Endodermal cell (in vitro differentiated cells): ENCODE results near the gene EVA1B. TPM values are rescaled to one million over a fixed set of nuclear protein-coding genes. Genes with fewer than 3 reads are reported as not detected.

Source experiments
- DNase-seq: peaks from one replicate; pipeline ENCODE4 v3.0.0-alpha.2; 2017
- H3K27ac ChIP-seq: 2 replicates; pipeline ENCODE4 v1.5.1; 2013; ENCODE audit warnings: mild to moderate bottlenecking, low read depth, low read length, moderate library complexity
- H3K27me3 ChIP-seq: 2 replicates; pipeline ENCODE4 v1.6.1; 2013; ENCODE audit warnings: mild to moderate bottlenecking, low read length, moderate library complexity; ENCODE audit not compliant: insufficient read depth, control insufficient read depth, poor library complexity, severe bottlenecking
- H3K36me3 ChIP-seq: 2 replicates; pipeline ENCODE4 v1.7.0; 2013; ENCODE audit warnings: mild to moderate bottlenecking, low read length, moderate library complexity; ENCODE audit not compliant: control insufficient read depth, insufficient read depth
- H3K4me1 ChIP-seq: one replicate; pipeline ENCODE4 v1.7.0; 2013; ENCODE audit warnings: low read length; ENCODE audit not compliant: control insufficient read depth, insufficient read depth
- H3K4me3 ChIP-seq: 2 replicates; pipeline ENCODE4 v1.5.1; 2013; ENCODE audit warnings: mild to moderate bottlenecking, low read length, moderate library complexity
- H3K9ac ChIP-seq: 2 replicates; pipeline ENCODE4 v1.6.1; 2013; ENCODE audit warnings: mild to moderate bottlenecking, low read length, moderate library complexity; ENCODE audit not compliant: poor library complexity, severe bottlenecking; ENCODE audit errors: extremely low read depth
- H3K9me3 ChIP-seq: 2 replicates; pipeline ENCODE4 v1.6.1; 2013; ENCODE audit warnings: mild to moderate bottlenecking, low read length, moderate library complexity; ENCODE audit not compliant: control insufficient read depth
- H3K27ac Mint-ChIP-seq: 2 replicates; pipeline ENCODE4 v1.8.0; 2020; ENCODE audit warnings: mixed read lengths
- H3K27me3 Mint-ChIP-seq: 2 replicates; pipeline ENCODE4 v1.8.0; 2021; ENCODE audit warnings: mild to moderate bottlenecking, mixed read lengths; ENCODE audit not compliant: insufficient read depth
- H3K36me3 Mint-ChIP-seq: 2 replicates; pipeline ENCODE4 v1.8.0; 2020; ENCODE audit warnings: low read depth, mixed read lengths
- H3K4me1 Mint-ChIP-seq: 2 replicates; pipeline ENCODE4 v1.8.0; 2020; ENCODE audit warnings: mixed read lengths
- H3K4me3 Mint-ChIP-seq: 2 replicates; pipeline ENCODE4 v1.8.0; 2020; ENCODE audit warnings: mild to moderate bottlenecking, moderate library complexity, mixed read lengths
- H3K9me3 Mint-ChIP-seq: 2 replicates; pipeline ENCODE4 v1.8.0; 2020; ENCODE audit warnings: mild to moderate bottlenecking, mixed read lengths
- WGBS, 2 experiments: methylation state at CpG; one replicate each; pipeline versions ENCODE4 v1.1.5 to v1.1.7; 2013; ENCODE audit warnings: missing lambda C conversion rate in 2 of 2, mixed read lengths in 1 of 2; ENCODE audit not compliant: insufficient coverage in 1 of 2, insufficient read length in 1 of 2; 5-methylcytosine and 5-hydroxymethylcytosine counted together
- total RNA-seq, 2 donors: library from RNA; stranded (reverse); fragmentation: NEBNext Ultra II Directional in 1 of 2; extraction: Animal tissue kit (Norgen Biotek cat#: 25700) in 1 of 2; gene quantifications; 2 replicates in 1 of 2; 3 replicates in 1 of 2; pipeline ENCODE4 v1.2.1, GENCODE V29; 2021
- TF ChIP-seq, protein P1 (sequence below): fragments of 200-600 bp; sonication (generic); conservative IDR thresholded peaks from 2 replicates; pipeline ENCODE4 v1.5.0; 2021; ENCODE audit warnings: antibody characterized with exemption, mild to moderate bottlenecking

EVA1B gene
- total RNA-seq, 2 donors from 2014 or later = 14.1 to 16.3 TPM

DNA sequence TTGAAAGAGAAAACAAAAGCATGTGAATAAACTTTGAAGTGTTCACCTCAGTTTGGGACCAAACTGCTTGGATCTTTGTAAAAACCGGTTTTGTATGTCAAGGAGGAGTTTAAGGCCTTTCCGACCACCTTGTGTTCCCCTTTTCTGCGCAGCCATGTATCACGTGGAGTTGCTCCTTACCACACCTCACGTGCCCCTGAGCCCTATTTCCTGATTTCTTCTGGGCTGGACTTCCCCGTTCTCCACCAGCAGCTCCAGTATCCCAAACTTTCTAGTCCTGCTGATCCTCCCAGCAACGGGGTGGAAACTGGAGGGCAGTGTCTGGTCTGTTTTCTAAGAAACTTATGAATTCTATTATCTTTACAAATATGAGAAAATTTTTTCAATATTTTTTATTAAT is 18.9 kb downstream of the EVA1B start:
- no peak overlapping the region for H3K9ac ChIP-seq
- peaks cover 61% of the 10 kb centered on the region for H3K36me3 Mint-ChIP-seq

DNA sequence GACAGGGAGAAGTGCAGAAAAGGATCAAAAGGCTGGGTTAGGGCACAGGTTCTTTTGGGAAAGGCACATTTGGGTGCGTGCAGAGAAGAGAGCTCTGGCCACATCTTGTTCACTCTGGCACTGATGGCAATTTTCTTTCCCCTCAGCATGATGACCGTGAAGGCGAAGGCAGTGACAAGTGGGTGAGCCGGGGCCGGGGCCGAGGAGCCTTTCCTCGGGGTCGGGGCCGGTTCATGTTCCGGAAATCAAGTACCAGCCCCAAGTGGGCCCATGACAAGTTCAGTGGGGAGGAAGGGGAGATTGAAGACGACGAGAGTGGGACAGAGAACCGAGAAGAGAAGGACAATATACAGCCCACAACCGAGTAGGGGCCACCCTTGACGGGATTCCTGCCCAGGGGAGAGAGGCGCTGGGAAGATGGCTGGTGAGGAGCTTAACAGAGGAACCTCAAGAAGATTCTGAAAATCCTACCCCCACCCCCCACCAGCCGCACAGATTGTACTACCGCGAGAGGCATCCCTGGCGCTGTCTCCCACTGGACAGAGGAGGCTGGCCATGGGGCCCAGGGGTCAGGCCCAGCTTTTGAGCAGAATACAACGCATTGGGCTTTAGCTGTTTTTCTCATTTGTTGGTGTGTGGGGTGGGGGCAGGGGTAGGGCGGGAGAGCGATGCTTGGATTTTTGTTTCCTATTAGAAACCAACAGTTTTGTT is 19.6 kb downstream of the EVA1B start:
- DNase-seq = peak; percentile 44

More for the DNA sequence above, 18.9 kb downstream of the EVA1B start:
- Mint-ChIP-seq H3K27ac (no peak overlapping the region), H3K9me3 (no peaks in the 10 kb centered on the region), H3K4me3 (no peak overlapping the region), H3K27me3 (peaks cover 2% of the 10 kb centered on the region), H3K4me1 (peaks cover 21% of the 10 kb centered on the region)
- DNase-seq = no peak
- Histone ChIP-seq H3K4me1 (peaks cover 26% of the 10 kb centered on the region), H3K9me3 (no peaks in the 10 kb centered on the region), H3K27ac (no peak overlapping the region), H3K27me3 (no peaks in the 10 kb centered on the region), H3K36me3 (peaks cover 55% of the 10 kb centered on the region), H3K4me3 (no peak overlapping the region)
- WGBS, 2 experiments = 96 to 100% methylated on average over 5 to 6 of the region's 7 CpGs
- TF ChIP-seq, protein P1, sequence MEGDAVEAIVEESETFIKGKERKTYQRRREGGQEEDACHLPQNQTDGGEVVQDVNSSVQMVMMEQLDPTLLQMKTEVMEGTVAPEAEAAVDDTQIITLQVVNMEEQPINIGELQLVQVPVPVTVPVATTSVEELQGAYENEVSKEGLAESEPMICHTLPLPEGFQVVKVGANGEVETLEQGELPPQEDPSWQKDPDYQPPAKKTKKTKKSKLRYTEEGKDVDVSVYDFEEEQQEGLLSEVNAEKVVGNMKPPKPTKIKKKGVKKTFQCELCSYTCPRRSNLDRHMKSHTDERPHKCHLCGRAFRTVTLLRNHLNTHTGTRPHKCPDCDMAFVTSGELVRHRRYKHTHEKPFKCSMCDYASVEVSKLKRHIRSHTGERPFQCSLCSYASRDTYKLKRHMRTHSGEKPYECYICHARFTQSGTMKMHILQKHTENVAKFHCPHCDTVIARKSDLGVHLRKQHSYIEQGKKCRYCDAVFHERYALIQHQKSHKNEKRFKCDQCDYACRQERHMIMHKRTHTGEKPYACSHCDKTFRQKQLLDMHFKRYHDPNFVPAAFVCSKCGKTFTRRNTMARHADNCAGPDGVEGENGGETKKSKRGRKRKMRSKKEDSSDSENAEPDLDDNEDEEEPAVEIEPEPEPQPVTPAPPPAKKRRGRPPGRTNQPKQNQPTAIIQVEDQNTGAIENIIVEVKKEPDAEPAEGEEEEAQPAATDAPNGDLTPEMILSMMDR = no peak

DNA sequence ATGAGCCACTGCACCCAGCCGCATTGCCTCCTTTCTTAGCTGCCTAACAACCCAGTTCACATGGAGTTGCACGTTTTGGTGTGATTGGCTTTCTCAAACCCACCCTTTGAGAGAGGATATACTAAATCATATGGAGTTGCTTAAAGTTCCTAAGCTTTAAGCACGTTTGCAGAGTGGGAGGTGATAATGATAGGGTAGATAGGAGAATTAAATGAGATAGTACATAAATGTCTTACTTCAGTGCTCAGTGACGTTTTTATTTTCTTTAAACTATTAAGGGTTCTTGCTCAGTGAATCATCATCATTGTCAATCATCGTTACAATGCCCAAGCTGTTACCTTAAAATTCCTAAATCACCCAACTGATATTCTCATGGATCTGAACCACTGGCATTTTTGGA is 20.2 kb downstream of the EVA1B start:
- no peak overlapping the region for H3K4me3 Mint-ChIP-seq
- peaks cover 62% of the 10 kb centered on the region for H3K36me3 Mint-ChIP-seq
- peaks cover 53% of the 10 kb centered on the region for H3K36me3 ChIP-seq
- peaks cover 2% of the 10 kb centered on the region for H3K27me3 Mint-ChIP-seq
- no peaks in the 10 kb centered on the region for H3K9me3 ChIP-seq
- no peaks in the 10 kb centered on the region for H3K9me3 Mint-ChIP-seq
- H3K4me1 ChIP-seq = peaks cover 26% of the 10 kb centered on the region
- peak; percentile 14 for DNase-seq
- no peak overlapping the region for H3K9ac ChIP-seq
- no peak overlapping the region for H3K4me3 ChIP-seq
- no peak overlapping the region for H3K27ac ChIP-seq
- TF ChIP-seq, protein P1 = no peak
- peaks cover 21% of the 10 kb centered on the region for H3K4me1 Mint-ChIP-seq
- H3K27me3 ChIP-seq = no peaks in the 10 kb centered on the region
- H3K27ac Mint-ChIP-seq = no peak overlapping the region
- WGBS, 2 experiments = 89 to 95% methylated on average over 3 to 5 of the region's 5 CpGs

More for the DNA sequence above, 19.6 kb downstream of the EVA1B start:
- Mint-ChIP-seq H3K27ac (no peak overlapping the region), H3K36me3 (peaks cover 60% of the 10 kb centered on the region), H3K4me3 (no peak overlapping the region), H3K27me3 (peaks cover 2% of the 10 kb centered on the region), H3K4me1 (peaks cover 21% of the 10 kb centered on the region), H3K9me3 (no peaks in the 10 kb centered on the region)
- Histone ChIP-seq H3K36me3 (peaks cover 54% of the 10 kb centered on the region), H3K27me3 (no peaks in the 10 kb centered on the region), H3K4me1 (peaks cover 26% of the 10 kb centered on the region), H3K4me3 (no peak overlapping the region), H3K9ac (no peak overlapping the region), H3K27ac (no peak overlapping the region), H3K9me3 (no peaks in the 10 kb centered on the region)
- 98 to 100% methylated on average over 8 to 23 of the region's 23 CpGs for WGBS, 2 experiments
- TF ChIP-seq, protein P1 = no peak
